BLaER1 treated with 17β-estradiol and CSF1 and Interleukin-3, amounts not matched to agents 10 nM and 100 nM (cell line): ENCODE measurements around the gene MINDY2.
"Not testable (repeated sequence)": the region's sequence is repeated elsewhere in the genome, so short reads cannot be mapped to it uniquely, and the experiment has no call there.

Experiments used
- H3K27ac ChIP-seq, 11 experiments: shearing (Covaris generic); formaldehyde crosslinking; 2 replicates each; pipeline ENCODE4 v1.8.1; 2022
- H3K27me3 ChIP-seq, 11 experiments: shearing (Covaris generic); formaldehyde crosslinking; 2 replicates each; pipeline ENCODE4 v1.8.1; 2022
- H3K36me3 ChIP-seq, 11 experiments: shearing (Covaris generic); formaldehyde crosslinking; 2 replicates each; pipeline ENCODE4 v1.8.1; 2022
- H3K4me1 ChIP-seq, 10 experiments: shearing (Covaris generic); formaldehyde crosslinking; 2 replicates each; pipeline ENCODE4 v1.8.1; 2022
- H3K4me2 ChIP-seq, 11 experiments: shearing (Covaris generic); formaldehyde crosslinking; 2 replicates each; pipeline ENCODE4 v1.8.1; 2022
- H3K4me3 ChIP-seq, 10 experiments: shearing (Covaris generic); formaldehyde crosslinking; 2 replicates each; pipeline ENCODE4 v1.8.1; 2022
- H3K9ac ChIP-seq, 11 experiments: shearing (Covaris generic); formaldehyde crosslinking; 2 replicates each; pipeline ENCODE4 v1.8.1; 2022
- H3K9me3 ChIP-seq, 11 experiments: shearing (Covaris generic); formaldehyde crosslinking; replicated peaks in 1 of 11; 2 replicates each; pipeline ENCODE4 v1.8.1; 2022
- H4K20me1 ChIP-seq, 11 experiments: shearing (Covaris generic); formaldehyde crosslinking; 2 replicates each; pipeline ENCODE4 v1.8.1; 2022
- Cebpa-rat ChIP-seq, 11 experiments: shearing (Covaris generic); IDR thresholded peaks; 2 replicates each; pipeline ENCODE4 v1.8.1; 2022

MINDY2 gene

GRCh38 chr15:58760385-58761009 lies 10.6 kb upstream of the MINDY2 start:
- no peak overlapping the region for H3K27ac ChIP-seq
- H3K4me3 ChIP-seq: no peak overlapping the region
- H3K27me3 ChIP-seq: no peaks in the 10 kb centered on the region
- no peaks in the 10 kb centered on the region for H4K20me1 ChIP-seq
- H3K4me2 ChIP-seq: peak overlapping the region in 9 of 11 experiments; percentile 1 to 38 (median 18); a peak in 8 of 22 replicates
- no peak overlapping the region for H3K9ac ChIP-seq
- H3K9me3 ChIP-seq: peaks cover 26 to 38% (median 32%) of the 10 kb centered on the region in 11 experiments
- no peaks in the 10 kb centered on the region; a peak in 1 of 22 replicates for H3K36me3 ChIP-seq
- TF ChIP-seq Cebpa-rat (IDR thresholded peaks at IDR 0.05): peak in 1 of 11 experiments; percentile 19; a peak in 1 of 22 replicates
- H3K4me1 ChIP-seq: peaks cover 7 to 23% (median 17%) of the 10 kb centered on the region in 10 experiments

GRCh38 chr15:58761010-58761388 lies 10.1 kb upstream of the MINDY2 start:
- no peaks in the 10 kb centered on the region; a peak in 1 of 22 replicates for H3K36me3 ChIP-seq
- no peak overlapping the region for H3K4me3 ChIP-seq
- H3K9ac ChIP-seq: no peak overlapping the region
- no peak for TF ChIP-seq Cebpa-rat (IDR thresholded peaks at IDR 0.05)
- peaks cover 30 to 41% (median 35%) of the 10 kb centered on the region in 11 experiments for H3K9me3 ChIP-seq
- peak overlapping the region in 1 of 11 experiments; percentile 30; a peak in 1 of 22 replicates for H3K4me2 ChIP-seq
- no peaks in the 10 kb centered on the region for H3K27me3 ChIP-seq
- no peak overlapping the region for H3K27ac ChIP-seq
- peaks cover 2 to 18% (median 12%) of the 10 kb centered on the region in 10 experiments; a peak in 18 of 20 replicates for H3K4me1 ChIP-seq
- no peaks in the 10 kb centered on the region for H4K20me1 ChIP-seq

- H3K9me3 ChIP-seq: peaks cover 30 to 44% (median 37%) of the 10 kb centered on the region in 11 experiments
- H3K27me3 ChIP-seq: no peaks in the 10 kb centered on the region
- H3K27ac ChIP-seq: no peak overlapping the region
- no peak overlapping the region for H3K4me2 ChIP-seq
- H4K20me1 ChIP-seq: no peaks in the 10 kb centered on the region
- no peak overlapping the region for H3K9ac ChIP-seq
- peaks cover 0 to 13% (median 8%) of the 10 kb centered on the region in 10 experiments; a peak in 8 of 20 replicates for H3K4me1 ChIP-seq
- H3K4me3 ChIP-seq: no peak overlapping the region
- TF ChIP-seq Cebpa-rat (IDR thresholded peaks at IDR 0.05): no peak
- no peaks in the 10 kb centered on the region; a peak in 1 of 22 replicates for H3K36me3 ChIP-seq
Observed at GRCh38 chr15:58762285-58762684, 8.8 kb upstream of the MINDY2 start.

GRCh38 chr15:58762731-58763130 lies 8.4 kb upstream of the MINDY2 start:
- TF ChIP-seq Cebpa-rat (IDR thresholded peaks at IDR 0.05): no peak
- H3K27me3 ChIP-seq: no peaks in the 10 kb centered on the region
- no peak overlapping the region for H3K27ac ChIP-seq
- peaks cover 0 to 13% (median 8%) of the 10 kb centered on the region in 10 experiments; a peak in 8 of 20 replicates for H3K4me1 ChIP-seq
- no peaks in the 10 kb centered on the region; a peak in 1 of 22 replicates for H3K36me3 ChIP-seq
- no peak overlapping the region for H3K4me2 ChIP-seq
- no peak overlapping the region for H3K9ac ChIP-seq
- no peak overlapping the region for H3K4me3 ChIP-seq
- H4K20me1 ChIP-seq: no peaks in the 10 kb centered on the region
- peaks cover 30 to 44% (median 37%) of the 10 kb centered on the region in 11 experiments for H3K9me3 ChIP-seq

GRCh38 chr15:58764468-58764867 lies 6.6 kb upstream of the MINDY2 start:
- Histone ChIP-seq H3K27me3 (no peaks in the 10 kb centered on the region), H3K9me3 (peaks cover 30 to 52% (median 40%) of the 10 kb centered on the region in 11 experiments), H3K36me3 (no peaks in the 10 kb centered on the region; a peak in 1 of 22 replicates), H3K4me1 (peaks cover 0 to 15% (median 8%) of the 10 kb centered on the region in 10 experiments; a peak in 8 of 20 replicates), H3K4me3 (no peak overlapping the region), H3K27ac (no peak overlapping the region), H3K4me2 (no peak overlapping the region), H3K9ac (no peak overlapping the region), H4K20me1 (no peaks in the 10 kb centered on the region)
- TF ChIP-seq Cebpa-rat (IDR thresholded peaks at IDR 0.05): no peak

- Histone ChIP-seq H3K4me3 (no peak overlapping the region), H3K27me3 (no peaks in the 10 kb centered on the region), H3K4me1 (peaks cover 7 to 13% (median 9%) of the 10 kb centered on the region in 10 experiments; a peak in 18 of 20 replicates), H3K9me3 (peaks cover 30 to 46% (median 37%) of the 10 kb centered on the region in 11 experiments), H3K4me2 (no peak overlapping the region), H3K27ac (no peak overlapping the region), H4K20me1 (no peaks in the 10 kb centered on the region), H3K9ac (no peak overlapping the region), H3K36me3 (no peaks in the 10 kb centered on the region; a peak in 1 of 22 replicates)
- no peak for TF ChIP-seq Cebpa-rat (IDR thresholded peaks at IDR 0.05)
Observed at GRCh38 chr15:58766290-58766689, 4.8 kb upstream of the MINDY2 start.

GRCh38 chr15:58768601-58769004 lies 2.5 kb upstream of the MINDY2 start:
- not testable (repeated sequence) for H3K36me3 ChIP-seq, H3K4me3 ChIP-seq, H3K4me2 ChIP-seq, H3K27ac ChIP-seq, H3K27me3 ChIP-seq, H3K9ac ChIP-seq
- Histone ChIP-seq H4K20me1 (peaks cover 0 to 12% (median 0%) of the 10 kb centered on the region in 11 experiments; a peak in 4 of 22 replicates), H3K9me3 (peaks cover 21 to 34% (median 25%) of the 10 kb centered on the region in 11 experiments), H3K4me1 (peaks cover 16 to 28% (median 23%) of the 10 kb centered on the region in 10 experiments)

GRCh38 chr15:58770519-58770856 lies 614 bp upstream of the MINDY2 start:
- H3K36me3 ChIP-seq: no peaks in the 10 kb centered on the region; a peak in 1 of 22 replicates
- peaks cover 2 to 15% (median 7%) of the 10 kb centered on the region in 11 experiments; a peak in 20 of 22 replicates for H3K9me3 ChIP-seq
- TF ChIP-seq Cebpa-rat (IDR thresholded peaks at IDR 0.05): no peak
- peaks cover 29 to 43% (median 39%) of the 10 kb centered on the region in 10 experiments for H3K4me1 ChIP-seq
- H3K9ac ChIP-seq: peak overlapping the region; percentile 69 to 92 (median 88)
- peak overlapping the region; percentile 64 to 100 (median 88) for H3K4me2 ChIP-seq
- H4K20me1 ChIP-seq: peaks cover 0 to 31% (median 0%) of the 10 kb centered on the region in 11 experiments; a peak in 5 of 22 replicates
- peak overlapping the region; percentile 92 to 100 (median 95) for H3K4me3 ChIP-seq
- H3K27me3 ChIP-seq: no peaks in the 10 kb centered on the region
- peak overlapping the region; percentile 58 to 87 (median 82) for H3K27ac ChIP-seq

- TF ChIP-seq Cebpa-rat (IDR thresholded peaks at IDR 0.05): no peak
- H3K36me3 ChIP-seq: no peaks in the 10 kb centered on the region
Observed at GRCh38 chr15:58771621-58772250, 634 bp downstream of the MINDY2 start.

More at GRCh38 chr15:58771621-58772250, 634 bp downstream of the MINDY2 start:
- Histone ChIP-seq H3K9ac (peak overlapping the region; percentile 78 to 95 (median 89)), H3K4me2 (peak overlapping the region; percentile 81 to 100 (median 94)), H3K27me3 (no peaks in the 10 kb centered on the region), H3K4me1 (peaks cover 29 to 52% (median 42%) of the 10 kb centered on the region in 10 experiments), H4K20me1 (peaks cover 0 to 43% (median 0%) of the 10 kb centered on the region in 11 experiments; a peak in 5 of 22 replicates), H3K4me3 (peak overlapping the region; percentile 92 to 100 (median 95)), H3K9me3 (peaks cover 0 to 7% (median 0%) of the 10 kb centered on the region in 11 experiments; a peak in 4 of 22 replicates), H3K27ac (peak overlapping the region; percentile 72 to 87 (median 82))
